ENCODE data around the gene GNAZ. TPM values are rescaled to one million over a fixed set of nuclear protein-coding genes. Genes with fewer than 3 reads are reported as not detected.

GNAZ gene
- total RNA-seq, 1 donor from 2014 or later = 119 TPM

DNA sequence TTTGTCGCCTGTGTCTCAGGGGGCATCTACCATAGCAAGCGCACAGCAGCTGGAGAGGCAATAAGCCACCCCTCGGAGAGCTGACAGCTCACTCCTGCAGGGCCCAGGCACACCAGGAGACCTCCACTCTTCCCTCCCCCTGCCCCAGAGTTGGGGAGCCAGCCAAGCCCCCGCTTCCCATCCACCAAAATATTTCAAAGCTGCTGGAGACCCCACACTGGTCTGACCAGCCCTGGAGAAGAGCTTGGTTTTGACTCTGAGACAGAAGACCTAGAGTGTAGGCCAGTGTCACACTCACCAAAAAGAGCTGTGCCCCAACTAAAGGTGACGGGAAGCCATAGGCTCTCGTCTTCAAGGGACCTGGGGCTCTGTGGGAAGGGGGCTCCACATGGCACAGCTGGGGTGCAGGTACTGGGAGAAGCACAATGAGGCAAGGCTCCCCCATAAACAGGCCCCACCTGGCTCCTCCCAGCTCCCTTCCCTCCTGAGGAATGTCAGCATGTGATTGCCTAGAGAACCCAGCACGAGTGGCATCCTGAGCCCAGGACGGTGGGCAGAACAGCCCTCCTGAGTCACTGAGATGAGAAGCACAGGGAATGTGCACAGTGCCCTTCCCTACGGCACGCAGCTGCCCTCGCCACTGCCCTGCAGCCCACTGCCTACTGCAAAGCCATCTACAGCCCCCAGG is 5.8 kb upstream of the GNAZ start:
- no peak for DNase-seq (ENCODE audit: low spot score)

DNA sequence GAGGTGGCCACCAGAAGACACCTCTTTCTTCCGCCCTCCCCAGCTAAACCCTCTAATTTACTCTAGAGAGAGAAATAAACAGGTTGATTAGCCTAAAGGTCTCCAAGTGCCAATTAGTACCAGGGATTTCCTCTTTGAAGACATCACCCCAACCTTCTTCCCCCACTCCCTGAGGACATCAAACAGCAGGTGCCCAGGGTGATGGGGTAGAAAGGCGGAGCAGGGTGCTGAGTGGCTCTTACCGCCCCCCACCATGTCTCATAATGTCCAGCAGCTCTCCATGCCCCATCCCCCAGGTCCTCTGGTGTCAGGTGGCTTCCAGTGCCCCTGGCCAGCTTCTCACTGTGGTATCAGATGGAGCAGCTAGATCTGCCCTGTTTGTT is 5.3 kb upstream of the GNAZ start:
- DNase-seq (ENCODE audit: low spot score) = no peak

DNA sequence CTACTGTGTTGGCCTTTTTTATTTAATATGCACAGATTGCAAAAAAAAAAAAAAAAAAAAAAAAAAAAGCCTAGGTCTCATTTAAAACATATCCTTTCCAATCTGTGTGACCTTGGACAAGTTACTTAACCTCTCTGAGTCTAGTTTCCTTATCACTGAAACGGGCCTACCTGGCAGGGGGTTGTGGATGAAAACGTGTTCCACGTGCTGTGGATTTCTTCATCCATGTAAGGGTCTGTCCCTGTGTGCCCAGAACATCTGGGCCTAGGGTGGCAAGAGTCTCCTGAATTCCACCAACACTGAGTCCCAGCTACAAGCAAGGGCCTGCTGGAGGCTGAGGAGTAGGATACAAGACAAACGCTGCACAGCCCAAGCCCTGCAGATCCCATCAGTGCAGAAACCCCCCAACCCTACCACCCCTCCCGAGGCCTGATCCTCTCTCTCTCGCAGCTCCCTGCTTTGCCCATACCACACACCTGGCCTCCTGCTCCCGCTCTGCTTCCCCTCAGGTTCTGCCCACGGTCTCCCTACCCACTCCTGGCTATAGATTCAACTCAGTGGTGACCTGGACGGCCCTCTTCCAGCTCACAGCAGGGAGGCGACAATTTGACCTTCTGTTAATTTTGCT is 4.7 kb upstream of the GNAZ start:
- peak; percentile 7 for DNase-seq (ENCODE audit: low spot score)

DNA sequence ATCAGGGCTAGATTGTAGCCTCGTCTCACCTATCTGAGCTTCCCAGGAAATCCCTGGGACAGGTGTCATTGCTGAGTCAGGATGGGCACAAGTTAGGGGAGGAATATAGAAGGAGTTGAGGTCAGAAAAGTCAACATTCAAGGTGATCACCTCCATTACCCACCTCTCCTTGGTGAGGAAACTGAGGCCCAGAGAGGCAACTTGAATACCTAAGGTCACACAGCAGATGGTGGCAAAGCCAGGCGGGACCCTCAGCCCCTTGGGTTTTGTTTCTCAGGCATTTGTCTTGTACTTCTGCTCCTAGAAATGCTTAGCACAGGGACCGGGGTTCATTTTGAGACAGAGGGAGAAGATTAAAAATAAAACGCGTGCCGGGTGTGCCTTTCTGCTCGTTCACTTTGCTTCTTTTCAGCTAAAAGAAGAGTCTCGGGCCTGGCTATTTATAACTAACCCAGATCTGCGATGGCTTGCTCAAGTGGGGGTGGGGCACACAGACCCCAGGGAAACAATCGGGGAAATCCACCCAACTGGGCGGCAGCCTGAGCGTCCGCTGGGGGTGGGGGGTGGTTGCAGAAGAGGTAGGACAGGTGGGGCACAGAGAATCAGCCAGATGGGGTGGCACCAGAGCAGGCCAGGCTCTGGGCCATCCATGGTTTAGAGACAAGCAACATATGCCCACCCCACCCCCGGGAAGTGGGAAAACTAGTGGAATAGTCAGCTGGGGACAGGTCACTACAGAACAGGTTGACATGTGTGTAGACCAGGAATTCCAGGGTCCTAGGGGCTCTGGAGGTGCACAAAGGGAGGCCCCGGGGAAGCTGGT is 3.9 kb upstream of the GNAZ start:
- DNase-seq (ENCODE audit: low spot score) = peak; percentile 9

DNA sequence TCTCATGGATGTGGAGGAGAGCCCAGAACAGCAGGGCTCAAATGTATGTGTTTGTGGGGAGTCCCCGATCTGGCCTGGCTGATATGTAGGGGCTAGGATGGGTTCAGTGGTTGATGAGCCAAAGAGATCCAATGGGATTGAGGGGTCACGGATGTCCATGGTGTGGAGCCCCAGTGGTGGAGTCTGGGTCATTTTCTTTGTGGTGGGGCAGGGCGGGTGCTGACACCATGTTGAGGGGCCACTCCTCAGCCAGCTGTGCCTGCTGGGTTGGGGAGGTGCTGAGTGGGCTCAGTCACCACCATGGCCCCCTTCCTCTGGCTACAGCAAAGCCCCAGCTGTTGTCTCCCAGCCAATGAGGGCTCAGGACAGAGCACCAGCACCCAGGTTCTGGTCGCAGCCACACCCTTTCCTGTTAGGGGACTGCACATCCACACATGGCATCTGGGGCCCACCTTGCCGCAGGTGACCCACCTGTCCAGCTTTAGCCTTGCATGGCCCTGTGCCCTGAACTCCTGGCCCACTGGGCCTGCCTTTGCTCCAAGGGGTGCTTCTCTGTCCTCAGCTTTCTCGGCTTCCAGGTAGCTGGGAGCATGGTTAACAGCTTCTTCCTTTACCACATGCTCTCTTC is 3.2 kb upstream of the GNAZ start:
- no peak for DNase-seq (ENCODE audit: low spot score)

DNA sequence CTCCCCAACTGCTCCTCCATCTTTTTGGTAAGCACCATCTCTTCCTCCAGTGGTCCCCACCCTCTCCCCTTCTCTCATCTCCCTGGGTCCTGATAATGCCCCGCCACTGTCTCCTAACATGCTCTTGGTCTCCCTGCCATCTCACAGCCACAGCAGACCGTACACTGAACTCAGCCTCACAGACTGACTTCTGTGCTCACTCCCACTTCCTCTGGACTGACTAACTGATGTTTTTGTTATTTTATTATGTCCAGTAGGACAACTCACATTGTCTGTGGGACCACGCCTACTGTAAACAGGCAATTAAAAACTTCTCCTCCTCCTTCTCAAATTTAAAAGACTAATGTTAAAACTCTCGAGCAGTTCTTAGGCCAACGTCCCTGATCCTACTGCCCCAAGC is 2.6 kb upstream of the GNAZ start:
- no peak for DNase-seq (ENCODE audit: low spot score)

DNA sequence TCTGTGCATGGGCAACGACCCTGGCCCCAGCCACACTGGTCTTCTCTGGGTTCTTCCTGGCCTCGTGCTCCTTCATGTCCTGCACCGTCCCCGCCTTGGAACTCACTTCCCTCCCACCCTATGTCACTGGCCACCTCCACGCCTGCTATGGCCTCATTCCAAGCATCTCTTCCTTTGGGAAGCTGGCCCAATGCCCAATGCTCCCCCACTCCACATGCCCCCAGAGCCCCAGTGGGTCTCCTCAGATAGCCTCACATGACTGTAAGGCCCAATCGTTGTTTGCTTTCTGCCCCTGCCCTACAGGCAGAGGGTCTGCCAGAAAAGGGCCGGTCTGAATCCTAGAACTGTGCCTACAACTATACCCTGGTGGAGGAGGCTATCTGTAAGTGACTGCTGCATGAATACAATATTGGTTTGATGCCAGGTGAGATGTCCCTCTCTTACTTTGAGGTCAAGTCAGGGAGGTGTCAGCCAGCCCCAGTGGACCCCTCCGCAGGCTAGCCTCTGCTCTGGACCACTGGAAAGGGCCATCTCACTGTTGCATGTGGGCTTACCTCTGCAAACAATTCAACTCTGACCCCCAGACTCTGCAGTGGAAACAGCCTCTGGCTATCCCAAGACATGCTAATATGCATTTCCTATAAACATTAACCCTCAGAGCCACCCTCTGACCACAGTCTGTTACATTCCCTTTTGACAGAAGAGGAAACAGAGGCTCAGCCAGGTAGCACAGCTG is 2.1 kb upstream of the GNAZ start:
- no peak for DNase-seq (ENCODE audit: low spot score)

DNA sequence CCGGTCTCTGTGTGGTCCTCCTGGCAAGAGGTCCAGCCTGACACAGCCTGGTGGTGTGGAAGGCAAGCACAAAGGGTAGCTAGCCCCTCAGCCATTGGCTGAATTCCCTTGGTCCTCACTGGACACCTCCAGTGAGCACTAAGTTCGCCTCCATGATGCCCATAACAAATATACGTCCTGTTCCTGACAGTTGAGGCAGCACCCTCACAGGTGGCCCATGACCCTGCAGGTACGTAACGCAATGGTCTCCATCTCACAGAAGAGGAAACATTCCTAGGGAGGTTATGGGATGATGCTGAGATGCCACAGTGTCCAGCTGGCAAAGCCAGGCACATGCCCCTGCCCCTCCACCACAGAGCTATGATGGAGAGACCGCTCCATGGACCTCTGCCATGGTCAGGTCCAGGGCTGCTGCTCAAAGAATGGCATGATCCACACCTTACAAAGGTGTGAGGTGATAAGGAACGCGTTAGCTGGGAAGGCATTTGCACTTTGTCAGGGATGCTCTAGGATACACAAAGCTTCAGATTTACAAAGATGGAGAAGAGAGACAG is 1.4 kb upstream of the GNAZ start:
- no peak for DNase-seq (ENCODE audit: low spot score)

DNA sequence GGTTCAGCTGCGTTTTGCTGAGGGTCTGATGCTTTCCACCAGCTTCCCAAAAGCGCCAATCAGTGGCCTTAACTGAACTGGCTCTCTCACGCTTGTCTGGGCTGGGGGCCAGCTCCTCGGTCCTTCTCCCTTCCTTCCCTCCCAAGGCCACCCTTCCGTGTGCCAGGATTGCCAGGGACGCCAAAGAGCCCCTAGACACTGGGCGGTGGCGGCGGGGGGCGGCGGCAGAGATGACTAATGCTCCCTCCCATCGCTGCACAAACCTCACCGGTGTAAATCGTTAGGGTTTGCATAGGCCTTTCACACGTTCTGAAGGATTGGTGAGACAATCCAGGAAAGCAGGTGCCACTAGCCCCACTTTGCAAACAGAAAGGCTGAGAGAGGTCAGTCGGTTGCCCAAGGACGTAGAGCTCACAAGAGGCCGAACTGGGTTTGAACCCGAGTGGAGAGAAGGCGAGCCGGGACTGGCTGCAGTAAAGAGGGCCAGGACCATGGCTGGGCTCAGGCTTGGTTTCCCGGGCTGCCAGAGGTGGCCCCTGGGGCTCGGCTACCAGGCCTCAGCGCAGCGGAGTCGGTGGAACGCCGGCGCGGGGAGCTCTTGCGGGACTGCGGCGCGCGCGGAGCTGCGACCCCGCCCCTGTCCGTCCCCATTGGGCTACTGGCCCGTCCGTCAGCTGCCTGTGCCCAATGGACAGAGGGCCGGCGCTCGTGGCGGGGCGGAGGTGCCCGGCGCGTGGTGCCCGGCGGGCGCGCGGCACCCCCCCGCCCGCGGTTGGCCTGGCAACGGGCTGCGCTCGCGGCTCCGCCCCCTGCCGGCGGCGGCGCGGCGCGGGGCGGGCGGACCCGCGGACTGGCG is 589 bp upstream of the GNAZ start:
- DNase-seq (ENCODE audit: low spot score) = peak; percentile 94

DNA sequence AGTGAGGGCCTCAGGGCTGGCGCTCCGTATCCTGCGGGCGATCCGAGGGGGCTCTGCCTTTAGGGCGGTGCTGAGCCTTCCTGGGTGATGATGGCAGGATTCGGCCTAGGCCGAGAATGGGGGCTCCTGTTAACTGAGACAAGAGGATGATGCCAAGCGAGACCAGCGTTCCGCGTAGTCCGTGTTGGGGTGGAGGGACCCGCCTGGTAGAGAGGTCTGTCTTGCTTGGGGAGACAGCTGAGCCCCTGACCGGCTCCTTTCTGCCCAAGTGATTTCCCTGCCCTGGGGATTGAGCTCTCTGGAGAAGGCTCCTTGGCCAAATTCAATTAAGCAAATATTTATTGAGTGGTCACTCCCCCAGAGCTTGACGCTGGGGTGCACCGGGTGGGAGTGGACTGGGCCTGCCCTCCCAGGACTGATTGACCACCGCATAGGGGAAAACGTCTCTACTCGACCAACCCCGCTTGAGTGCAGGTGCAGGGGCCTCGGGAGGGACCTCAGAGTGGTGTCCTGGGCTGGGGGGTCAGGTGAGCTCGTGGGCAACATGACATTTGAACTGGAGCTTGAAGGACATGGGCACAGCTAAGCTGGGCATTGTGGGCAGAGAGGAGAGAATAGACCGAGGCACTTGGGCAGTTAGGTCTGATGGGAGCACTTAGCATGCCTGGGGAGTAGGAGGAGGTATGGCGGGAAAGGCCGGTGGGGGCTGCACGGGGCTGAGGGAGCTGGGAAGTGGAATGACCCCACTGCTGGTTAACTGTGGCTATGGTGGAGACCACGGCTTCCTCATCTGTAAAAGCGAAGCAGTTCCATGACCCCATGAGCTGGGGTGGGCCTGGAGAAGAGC is 1.1 kb downstream of the GNAZ start:
- DNase-seq (ENCODE audit: low spot score) = no peak

DNA sequence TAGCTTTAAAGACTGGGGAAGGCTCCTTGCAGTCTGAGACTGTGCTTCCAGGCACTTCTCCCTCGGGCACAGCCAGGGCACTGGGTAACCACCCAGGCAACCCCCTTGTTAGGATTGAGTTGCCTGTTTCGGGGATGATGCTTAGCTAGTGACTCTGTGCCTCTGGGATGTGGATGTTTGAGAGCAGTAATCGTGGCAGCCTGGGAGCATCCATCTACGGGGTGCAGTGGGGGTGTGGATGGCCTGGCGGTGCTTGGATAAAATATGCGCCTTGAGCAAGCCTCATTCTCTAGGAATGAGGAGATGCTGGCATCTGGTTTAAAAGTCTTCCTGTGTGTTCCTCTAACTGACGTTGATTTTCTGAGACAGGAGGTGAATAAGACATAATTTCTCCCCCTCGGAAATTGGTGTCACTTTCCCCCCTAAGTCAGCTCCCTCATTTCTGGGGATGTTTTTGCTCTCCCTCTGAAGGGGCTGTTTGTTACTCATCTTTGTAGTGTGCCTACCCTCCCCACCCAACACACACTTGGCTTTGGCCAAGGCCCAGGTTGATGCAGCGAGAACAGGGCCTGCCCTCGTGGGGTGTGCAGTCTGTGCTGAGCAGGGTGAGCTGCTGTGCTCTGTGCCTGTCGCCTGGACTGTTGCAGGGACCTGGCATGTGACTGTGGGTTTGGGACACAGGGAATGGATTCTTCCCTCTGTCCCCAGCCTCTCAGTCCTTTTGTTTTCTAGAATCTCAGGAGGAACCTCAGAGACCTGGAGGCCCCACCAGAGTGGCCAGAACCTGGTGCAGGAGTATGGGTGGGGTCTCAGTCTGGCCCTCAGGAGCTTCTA is 2.0 kb downstream of the GNAZ start:
- no peak for DNase-seq (ENCODE audit: low spot score)

DNA sequence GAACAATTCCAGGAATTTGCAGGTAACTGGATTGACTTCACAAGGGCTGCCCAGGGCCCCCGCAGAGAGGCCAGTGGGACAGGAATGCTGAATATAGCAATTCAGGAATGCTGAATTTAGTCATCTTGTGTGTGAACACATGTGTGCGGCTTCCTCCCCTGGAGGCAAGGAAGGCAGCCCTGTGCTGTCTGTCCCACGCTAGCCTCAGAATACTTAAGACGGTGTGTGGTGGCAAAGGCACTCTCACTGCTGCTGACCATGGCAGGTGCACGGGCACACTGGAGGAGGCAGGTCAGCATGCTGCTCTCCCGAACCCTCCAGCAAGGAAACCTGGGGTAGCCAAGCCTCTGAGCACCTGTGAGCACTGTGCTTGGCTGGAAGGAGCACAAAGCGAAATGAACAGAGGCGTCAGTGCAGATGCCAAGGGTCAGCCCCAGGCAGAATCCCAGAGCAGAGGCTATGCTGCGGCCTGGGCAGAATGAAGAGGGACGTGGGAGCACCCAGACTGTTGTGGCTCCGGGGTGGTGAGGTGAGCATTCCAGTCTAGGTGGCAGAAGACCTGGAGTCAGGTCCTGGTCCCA is 2.7 kb downstream of the GNAZ start:
- DNase-seq (ENCODE audit: low spot score) = no peak

DNA sequence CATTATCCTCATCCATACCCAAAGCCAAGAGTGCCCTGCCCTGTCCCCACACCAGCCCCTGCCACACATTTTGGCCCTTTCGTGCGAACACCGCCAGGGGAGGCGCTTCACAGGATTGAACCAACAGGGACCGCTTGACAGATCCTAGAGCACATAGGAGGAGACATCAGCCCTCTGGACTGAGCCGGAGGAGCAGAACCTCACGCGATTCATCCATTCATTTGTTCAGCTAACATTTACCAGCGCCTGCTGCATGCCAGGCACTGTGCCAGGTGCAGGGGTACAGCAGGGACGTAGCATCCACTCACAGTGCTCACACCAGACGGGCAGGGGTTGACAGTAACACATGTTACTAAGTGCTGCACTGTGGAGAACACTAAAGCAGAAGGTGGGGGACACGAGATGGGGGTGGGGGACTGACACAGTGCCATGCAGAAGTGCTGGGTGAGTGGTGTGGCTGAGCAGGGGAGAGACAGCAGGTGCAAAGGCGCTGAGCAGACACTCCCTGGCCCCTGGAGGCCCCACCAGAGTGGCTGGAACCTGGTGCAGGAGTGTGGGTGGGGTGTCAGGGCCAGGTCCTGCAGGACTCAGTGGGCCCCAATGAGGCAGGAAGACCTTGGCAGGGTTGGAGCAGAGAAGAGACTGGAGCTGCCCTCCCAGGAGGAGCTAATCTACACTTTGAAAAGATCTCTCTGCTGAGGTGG is 3.4 kb downstream of the GNAZ start:
- no peak for DNase-seq (ENCODE audit: low spot score)

DNA sequence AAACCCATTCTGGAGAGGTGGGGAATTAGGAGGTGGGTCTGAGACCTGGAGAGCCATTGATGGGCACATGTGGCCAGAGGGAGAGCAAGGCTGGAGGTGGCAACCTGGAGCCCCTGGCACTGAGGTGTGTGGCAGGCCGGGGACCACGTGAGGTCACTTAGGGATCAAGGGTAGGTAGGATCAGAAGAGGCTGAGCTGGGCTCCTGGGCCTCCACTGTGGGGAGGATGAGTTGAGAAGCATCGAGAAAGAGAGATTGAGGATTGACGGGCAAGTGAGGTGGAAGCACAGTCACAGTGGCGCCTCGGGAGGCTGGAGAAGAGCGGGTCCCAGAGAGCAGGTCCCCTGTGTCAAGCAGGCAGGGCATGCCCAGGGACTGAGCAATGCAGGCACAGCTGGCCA is 4.1 kb downstream of the GNAZ start:
- no peak for DNase-seq (ENCODE audit: low spot score)

DNA sequence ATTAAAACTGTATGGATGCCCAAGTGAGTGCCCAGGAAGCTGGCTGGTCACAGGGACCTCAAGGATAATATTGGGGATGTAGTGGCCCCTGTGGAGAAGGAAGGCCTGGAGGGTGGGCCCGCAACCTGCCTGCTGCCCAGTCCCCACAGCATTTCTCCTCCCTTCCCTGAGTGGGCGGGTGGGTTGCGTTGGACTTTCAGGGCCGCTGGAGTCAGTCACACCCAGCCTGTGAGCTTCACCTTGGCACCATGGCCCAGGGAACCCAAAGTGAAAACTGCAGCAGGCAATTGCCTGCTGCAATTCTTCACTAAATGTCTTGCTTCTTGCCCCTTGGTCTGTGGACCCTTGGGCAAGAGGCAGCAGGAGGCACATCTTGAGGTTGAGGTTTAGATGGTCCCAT is 4.7 kb downstream of the GNAZ start:
- no peak for DNase-seq (ENCODE audit: low spot score)

DNA sequence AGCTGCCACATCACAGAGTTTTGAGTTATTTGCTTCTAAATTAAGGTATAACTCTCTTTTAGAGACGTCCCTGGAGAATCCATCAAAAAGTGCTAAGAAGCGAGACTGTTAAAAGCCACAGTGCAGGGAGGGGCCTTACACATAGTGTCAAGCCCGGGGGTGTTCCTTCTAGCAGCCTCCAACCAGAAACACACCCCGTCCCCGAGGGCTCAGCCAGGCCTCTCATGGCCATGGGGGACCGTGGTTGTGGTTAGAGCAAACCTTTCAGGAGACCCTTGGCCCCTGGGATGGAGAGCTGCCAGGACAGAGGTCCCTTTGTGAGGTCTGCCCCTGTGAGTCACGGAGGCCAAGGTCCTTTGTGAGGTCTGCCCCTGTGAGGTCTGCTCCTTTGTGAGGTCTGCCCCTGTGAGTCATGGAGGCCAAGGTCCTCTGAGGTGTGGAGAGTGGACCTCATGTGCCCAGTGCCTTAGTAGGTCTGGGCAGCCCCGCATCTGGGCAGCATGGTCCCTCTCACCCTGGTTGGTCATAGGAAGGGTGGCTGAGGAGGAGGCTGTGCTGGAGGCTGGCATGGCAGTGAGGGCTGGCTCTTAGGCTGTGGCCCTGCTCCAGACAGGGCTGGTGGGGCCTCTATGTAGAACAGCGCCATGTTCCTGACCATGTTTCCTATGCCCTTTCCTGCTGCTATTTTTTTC is 5.4 kb downstream of the GNAZ start:
- DNase-seq (ENCODE audit: low spot score) = no peak

Data from mucosa of gallbladder (tissue), 1 donor.